HEK293T (cell line): ENCODE data around the gene TCAP.

Source experiments
- CTCF ChIA-PET: fragments of 350-600 bp; formaldehyde crosslinking; extraction: SDS; loops from one replicate; lab custom pipeline; 2021; ENCODE audit warnings: antibody characterized with exemption, inconsistent platforms; lab: Yijun Ruan, JAX
- POLR2A ChIA-PET: fragments of 350-600 bp; formaldehyde crosslinking; extraction: SDS; loops from one replicate; lab custom pipeline; 2020; ENCODE audit warnings: antibody characterized with exemption, inconsistent platforms; lab: Yijun Ruan, JAX
- DNase-seq: peaks from one replicate; pipeline ENCODE4 v3.0.0; 2012; ENCODE audit warnings: mixed read lengths; ENCODE audit errors: extremely low spot score
- ARNT ChIP-seq: fragments of 450-650 bp; IDR thresholded peaks from 2 replicates; pipeline ENCODE4 v1.6.1; 2017; ENCODE audit warnings: mild to moderate bottlenecking
- BHLHE40 ChIP-seq: fragments of 450-650 bp; IDR thresholded peaks from 2 replicates; pipeline ENCODE4 v1.6.1; 2016; ENCODE audit warnings: mild to moderate bottlenecking, moderate library complexity, borderline replicate concordance
- CTBP1 ChIP-seq: fragments of 450-650 bp; IDR thresholded peaks from 2 replicates; pipeline ENCODE4 v1.6.1; 2016; ENCODE audit warnings: borderline replicate concordance
- ELF4 ChIP-seq: fragments of 450-650 bp; IDR thresholded peaks from 2 replicates; pipeline ENCODE4 v1.6.1; 2017; ENCODE audit warnings: antibody characterized with exemption
- FOXA1 ChIP-seq: fragments of 450-650 bp; IDR thresholded peaks from 2 replicates; pipeline ENCODE4 v1.6.1; 2016; ENCODE audit warnings: mild to moderate bottlenecking
- FOXK2 ChIP-seq: fragments of 450-650 bp; IDR thresholded peaks from 2 replicates; pipeline ENCODE4 v1.6.1; 2016; ENCODE audit warnings: mild to moderate bottlenecking
- FOXM1 ChIP-seq: fragments of 450-650 bp; IDR thresholded peaks from 2 replicates; pipeline ENCODE4 v1.6.1; 2017; ENCODE audit warnings: mild to moderate bottlenecking, borderline replicate concordance
- HDGF ChIP-seq: fragments of 450-650 bp; IDR thresholded peaks from 2 replicates; pipeline ENCODE4 v1.6.1; 2017; ENCODE audit warnings: antibody characterized with exemption, borderline replicate concordance
- L3MBTL2 ChIP-seq: fragments of 450-650 bp; conservative IDR thresholded peaks from 2 replicates; pipeline ENCODE4 v1.6.1; 2016; ENCODE audit warnings: mild to moderate bottlenecking
- LEF1 ChIP-seq: fragments of 450-650 bp; IDR thresholded peaks from 2 replicates; pipeline ENCODE4 v1.6.1; 2017; ENCODE audit warnings: mild to moderate bottlenecking, borderline replicate concordance
- NFRKB ChIP-seq: fragments of 450-650 bp; IDR thresholded peaks from 2 replicates; pipeline ENCODE4 v1.6.1; 2016; ENCODE audit warnings: mild to moderate bottlenecking, moderate library complexity
- SP1 ChIP-seq: fragments of 450-650 bp; IDR thresholded peaks from 2 replicates; pipeline ENCODE4 v1.6.1; 2017
- SUZ12 ChIP-seq: fragments of 450-650 bp; IDR thresholded peaks from 2 replicates; pipeline ENCODE4 v1.6.1; 2016; ENCODE audit warnings: mild to moderate bottlenecking
- TARDBP ChIP-seq: fragments of 450-650 bp; IDR thresholded peaks from 2 replicates; pipeline ENCODE4 v1.6.1; 2016
- ZNF384 ChIP-seq: fragments of 450-650 bp; IDR thresholded peaks from 2 replicates; pipeline ENCODE4 v1.6.1; 2016
- TF ChIP-seq, protein P1 (sequence below): fragments of 450-650 bp; IDR thresholded peaks from 2 replicates; pipeline ENCODE4 v1.6.1; 2016

The TCAP gene

DNA sequence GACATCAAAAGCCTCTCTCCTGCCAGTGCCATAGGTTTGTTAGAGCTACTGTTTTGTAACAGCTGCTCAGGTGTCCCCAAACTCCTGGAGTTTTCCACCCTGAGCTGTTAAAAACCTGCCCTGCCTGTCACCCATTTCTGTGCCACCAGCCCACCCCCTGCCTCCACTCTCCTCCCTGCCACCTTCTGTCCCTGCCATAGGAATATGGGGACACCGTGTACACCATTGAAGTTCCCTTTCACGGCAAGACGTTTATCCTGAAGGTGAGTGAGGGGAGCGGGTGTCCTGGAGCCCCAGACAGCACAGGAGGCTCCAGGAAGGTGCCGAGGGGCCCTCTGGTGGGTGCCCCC, 5.2 kb upstream of the TCAP start:
- POLR2A ChIA-PET = no interaction called here
- CTCF ChIA-PET = interaction anchor here (0.7 kb wide), 1 partner anchor 28 kb away, joined by 3 read pairs; no protein-coding TSS in a partner anchor
- no peak for DNase-seq
- TF ChIP-seq SP1 = no peak
- no peak for TF ChIP-seq NFRKB
- no peak for TF ChIP-seq ARNT
- TF ChIP-seq FOXM1 = no peak
- no peak for TF ChIP-seq TARDBP
- no peak for TF ChIP-seq HDGF
- TF ChIP-seq CTBP1 = no peak

- CTCF ChIA-PET = interaction anchor here (0.7 kb wide), 1 partner anchor 29 kb away, joined by 3 read pairs; no protein-coding TSS in a partner anchor
- TF ChIP-seq FOXM1 (no peak), BHLHE40 (no peak), NFRKB (no peak), SP1 (no peak), FOXA1 (no peak), HDGF (no peak), TARDBP (no peak), CTBP1 (no peak)
Observed at GRCh38 chr17:39660397-39661385, 4.5 kb upstream of the TCAP start.

DNA sequence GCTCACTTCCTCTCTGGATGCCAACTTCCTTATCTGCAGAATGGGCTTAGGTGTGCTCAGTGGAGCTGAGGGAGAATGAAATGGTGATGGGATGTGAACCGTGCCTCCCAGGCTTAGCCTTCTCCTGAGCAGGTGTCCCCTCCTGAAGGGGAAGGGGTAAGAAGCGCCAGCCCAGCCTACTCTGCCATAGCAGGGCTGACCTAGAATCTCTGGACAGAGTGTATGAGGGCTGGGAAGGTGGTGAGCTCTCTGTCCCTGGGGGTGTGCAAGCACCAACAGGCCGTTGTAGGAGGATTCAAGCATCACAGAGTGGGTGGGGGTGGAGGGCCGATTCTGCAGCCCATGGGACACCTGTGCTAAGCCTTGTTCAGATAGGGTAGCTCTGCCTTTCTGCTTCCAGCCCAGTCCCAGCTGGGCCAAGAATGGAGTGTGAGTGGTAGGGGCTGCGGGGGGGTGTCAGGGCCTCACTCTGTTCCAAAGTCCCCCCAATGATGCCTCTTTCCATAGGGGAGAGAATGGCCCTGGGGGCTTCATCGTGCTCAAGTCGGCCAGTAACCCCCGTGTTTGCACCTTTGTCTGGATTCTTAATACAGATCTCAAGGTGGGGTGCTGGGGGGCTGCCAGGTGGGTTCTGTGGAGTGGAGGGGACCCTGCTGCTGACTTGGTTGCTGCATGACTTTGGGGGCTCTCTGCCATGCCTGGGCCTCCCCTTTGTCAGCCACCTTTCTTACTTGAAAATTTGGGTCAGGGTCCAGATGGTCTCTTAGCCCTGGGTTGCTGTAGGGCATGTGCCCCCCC, 3.2 kb upstream of the TCAP start:
- CTCF ChIA-PET = no interaction called here
- POLR2A ChIA-PET = no interaction called here
- TF ChIP-seq ARNT (no peak), L3MBTL2 (no peak), ZNF384 (no peak), HDGF (no peak), LEF1 (no peak), FOXK2 (no peak)
- DNase-seq = no peak

More at GRCh38 chr17:39660397-39661385, 4.5 kb upstream of the TCAP start:
- DNase-seq = no peak
- POLR2A ChIA-PET = no interaction called here

- TF ChIP-seq FOXM1 (no peak), FOXA1 (no peak), NFRKB (no peak), SUZ12 (no peak), CTBP1 (no peak), HDGF (no peak), ARNT (no peak), ZNF384 (no peak), BHLHE40 (no peak), LEF1 (no peak), FOXK2 (no peak), ELF4 (no peak), TARDBP (no peak), L3MBTL2 (no peak), SP1 (no peak)
- TF ChIP-seq, protein P1, sequence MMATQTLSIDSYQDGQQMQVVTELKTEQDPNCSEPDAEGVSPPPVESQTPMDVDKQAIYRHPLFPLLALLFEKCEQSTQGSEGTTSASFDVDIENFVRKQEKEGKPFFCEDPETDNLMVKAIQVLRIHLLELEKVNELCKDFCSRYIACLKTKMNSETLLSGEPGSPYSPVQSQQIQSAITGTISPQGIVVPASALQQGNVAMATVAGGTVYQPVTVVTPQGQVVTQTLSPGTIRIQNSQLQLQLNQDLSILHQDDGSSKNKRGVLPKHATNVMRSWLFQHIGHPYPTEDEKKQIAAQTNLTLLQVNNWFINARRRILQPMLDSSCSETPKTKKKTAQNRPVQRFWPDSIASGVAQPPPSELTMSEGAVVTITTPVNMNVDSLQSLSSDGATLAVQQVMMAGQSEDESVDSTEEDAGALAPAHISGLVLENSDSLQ = no peak
- DNase-seq = no peak
- POLR2A ChIA-PET = interaction anchor here (1.3 kb wide), 1 partner anchor 8 kb away, joined by 3 read pairs; no protein-coding TSS in a partner anchor
- CTCF ChIA-PET = interaction anchor here (2.0 kb wide), 1 partner anchor 9 kb away, joined by 9 read pairs; no protein-coding TSS in a partner anchor
Observed at GRCh38 chr17:39662551-39663339, 2.4 kb upstream of the TCAP start.

GRCh38 chr17:39663340-39663687, 1.8 kb upstream of the TCAP start:
- no peak for DNase-seq
- ChIA-PET POLR2A (interaction anchor here (1.3 kb wide), 1 partner anchor 9 kb away, joined by 3 read pairs; no protein-coding TSS in a partner anchor), CTCF (interaction anchor here (0.8 to 2.0 kb wide), 3 partner anchors 8 to 42 kb away, joined by 3 to 9 read pairs (median 3); no protein-coding TSS in a partner anchor)
- TF ChIP-seq TARDBP = no peak
- no peak for TF ChIP-seq SP1

DNA sequence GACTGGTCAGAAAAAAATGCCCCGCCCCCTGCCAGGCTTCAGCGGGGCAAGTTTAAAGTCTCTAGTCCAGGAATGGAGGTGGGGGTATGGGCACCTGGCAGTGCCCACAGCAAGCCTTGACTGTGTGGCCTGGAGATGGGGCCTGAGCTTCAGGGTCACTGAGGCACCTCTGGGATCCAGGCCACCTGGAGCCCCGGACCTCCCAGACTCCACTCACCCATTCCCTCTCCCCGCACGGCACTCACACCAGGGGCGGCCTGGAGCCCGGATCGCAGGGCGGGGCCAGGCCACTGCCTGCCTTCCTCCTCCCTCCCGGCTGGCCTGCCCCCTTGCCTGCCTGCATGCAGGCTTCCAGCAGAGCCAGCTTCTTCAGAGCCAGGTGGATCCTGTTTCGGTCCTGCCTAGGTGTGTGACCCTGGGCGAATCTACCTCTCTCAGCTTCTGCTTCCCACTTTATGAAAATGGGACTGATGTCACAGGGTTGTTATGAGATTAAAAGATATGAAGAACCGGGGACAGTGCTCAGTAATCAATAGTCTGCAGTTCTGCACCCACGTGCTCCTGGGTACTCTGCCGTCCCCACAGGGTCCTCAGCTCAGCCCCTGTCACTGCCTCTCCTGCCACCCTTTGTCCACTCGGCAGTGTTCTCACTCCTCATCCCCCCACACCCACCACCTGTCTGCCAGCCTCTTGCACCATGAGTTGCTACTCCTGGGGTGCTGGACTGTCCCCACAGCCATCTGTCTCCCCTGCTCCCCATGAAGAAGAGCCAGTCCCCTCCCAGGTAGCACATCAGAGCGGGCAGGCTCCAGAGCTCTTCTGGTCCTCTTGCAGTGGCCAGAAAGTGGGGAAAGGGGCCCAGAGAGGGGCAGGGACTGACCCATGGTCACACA, 1.2 kb upstream of the TCAP start:
- DNase-seq = peak; percentile 42
- TF ChIP-seq ZNF384 = no peak
- no peak for TF ChIP-seq FOXK2
- TF ChIP-seq FOXM1 = no peak
- no peak for TF ChIP-seq HDGF
- TF ChIP-seq, protein P1 = no peak
- no peak for TF ChIP-seq L3MBTL2
- no peak for TF ChIP-seq ELF4
- no peak for TF ChIP-seq BHLHE40
- TF ChIP-seq TARDBP = no peak
- no peak for TF ChIP-seq NFRKB
- TF ChIP-seq SUZ12 = no peak
- TF ChIP-seq LEF1 = no peak
- TF ChIP-seq FOXA1 = no peak
- TF ChIP-seq CTBP1 = no peak
- no peak for TF ChIP-seq SP1
- TF ChIP-seq ARNT = no peak
- ChIA-PET CTCF (interaction anchor here (0.8 to 2.0 kb wide), 3 partner anchors 9 to 42 kb away, joined by 3 to 9 read pairs (median 3); no protein-coding TSS in a partner anchor), POLR2A (interaction anchor here (1.0 to 1.3 kb wide), 2 partner anchors 9 to 464 kb away, joined by 3 read pairs; partner anchors contain the start of gene RPL19)
